OCI-LY7 (cell line): ENCODE measurements around the gene PLPPR1.

Source experiments
- CTCF ChIP-seq: fragments of 200-600 bp; sonication (generic); conservative IDR thresholded peaks from 2 replicates; pipeline ENCODE4 v1.5.1; 2014; ENCODE audit warnings: mild to moderate bottlenecking, antibody characterized with exemption, low read length, moderate library complexity, mixed read lengths
- EZH2phosphoT487 ChIP-seq: fragments of 200-600 bp; sonication (generic); IDR thresholded peaks from 2 replicates; pipeline ENCODE4 v1.6.1; 2018; ENCODE audit warnings: low read depth, borderline replicate concordance, mild to moderate bottlenecking, mixed run types, antibody characterized with exemption, low read length, moderate library complexity, mixed read lengths

- no peak for TF ChIP-seq CTCF
- TF ChIP-seq EZH2phosphoT487, result no peak
These were observed 93.4 kb downstream of the PLPPR1 start for GRCh38 chr9:101121836-101122399.
